ENCODE measurements around the gene FANCL. TPM values are rescaled to one million over a fixed set of nuclear protein-coding genes. Genes with fewer than 3 reads are reported as not detected.

The FANCL gene
- total and polyA plus RNA-seq, 3 donors from 2014 or later: 27.8 to 52.3 (median 36.6) TPM

DNA sequence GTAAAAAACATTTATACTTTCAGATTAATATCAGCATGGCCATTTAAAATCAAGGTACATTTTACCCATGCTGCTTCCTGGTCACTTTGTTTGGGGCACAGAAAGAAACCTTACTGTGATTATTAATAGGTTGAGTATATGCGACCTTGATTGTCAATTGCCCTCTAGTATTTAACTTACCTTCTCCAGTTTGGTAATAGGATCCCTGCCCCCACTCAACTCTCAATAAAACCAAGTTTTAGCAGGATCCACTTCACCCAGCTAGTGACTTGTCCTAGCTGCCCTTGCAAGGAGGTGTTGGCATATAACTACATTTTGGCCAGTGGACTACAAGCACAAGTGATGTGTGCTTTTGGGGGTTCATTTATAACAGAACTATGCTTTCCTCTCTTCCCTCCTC is 34.3 kb downstream of the FANCL start:
- no peaks in the 10 kb centered on the region for H3K27me3 ChIP-seq
- no peak overlapping the region for H3K27ac ChIP-seq
- H3K4me1 ChIP-seq: no peaks in the 10 kb centered on the region
- no peak for DNase-seq
- intact Hi-C loops (cut with DNase I; ENCODE audit: low total_unique reads): no loop called here
- no peaks in the 10 kb centered on the region for H3K9me3 ChIP-seq
- H3K4me3 ChIP-seq: no peak overlapping the region
- no peak for TF ChIP-seq POLR2A (IDR thresholded peaks at IDR 0.05)
- TF ChIP-seq, protein P1, sequence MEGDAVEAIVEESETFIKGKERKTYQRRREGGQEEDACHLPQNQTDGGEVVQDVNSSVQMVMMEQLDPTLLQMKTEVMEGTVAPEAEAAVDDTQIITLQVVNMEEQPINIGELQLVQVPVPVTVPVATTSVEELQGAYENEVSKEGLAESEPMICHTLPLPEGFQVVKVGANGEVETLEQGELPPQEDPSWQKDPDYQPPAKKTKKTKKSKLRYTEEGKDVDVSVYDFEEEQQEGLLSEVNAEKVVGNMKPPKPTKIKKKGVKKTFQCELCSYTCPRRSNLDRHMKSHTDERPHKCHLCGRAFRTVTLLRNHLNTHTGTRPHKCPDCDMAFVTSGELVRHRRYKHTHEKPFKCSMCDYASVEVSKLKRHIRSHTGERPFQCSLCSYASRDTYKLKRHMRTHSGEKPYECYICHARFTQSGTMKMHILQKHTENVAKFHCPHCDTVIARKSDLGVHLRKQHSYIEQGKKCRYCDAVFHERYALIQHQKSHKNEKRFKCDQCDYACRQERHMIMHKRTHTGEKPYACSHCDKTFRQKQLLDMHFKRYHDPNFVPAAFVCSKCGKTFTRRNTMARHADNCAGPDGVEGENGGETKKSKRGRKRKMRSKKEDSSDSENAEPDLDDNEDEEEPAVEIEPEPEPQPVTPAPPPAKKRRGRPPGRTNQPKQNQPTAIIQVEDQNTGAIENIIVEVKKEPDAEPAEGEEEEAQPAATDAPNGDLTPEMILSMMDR (IDR thresholded peaks at IDR 0.05): no peak
- 95 to 96% methylated on average over 1 of the region's 1 CpG for WGBS, 2 donors
- H3K36me3 ChIP-seq (ENCODE audit: low read depth, missing control alignments): no peaks in the 10 kb centered on the region

DNA sequence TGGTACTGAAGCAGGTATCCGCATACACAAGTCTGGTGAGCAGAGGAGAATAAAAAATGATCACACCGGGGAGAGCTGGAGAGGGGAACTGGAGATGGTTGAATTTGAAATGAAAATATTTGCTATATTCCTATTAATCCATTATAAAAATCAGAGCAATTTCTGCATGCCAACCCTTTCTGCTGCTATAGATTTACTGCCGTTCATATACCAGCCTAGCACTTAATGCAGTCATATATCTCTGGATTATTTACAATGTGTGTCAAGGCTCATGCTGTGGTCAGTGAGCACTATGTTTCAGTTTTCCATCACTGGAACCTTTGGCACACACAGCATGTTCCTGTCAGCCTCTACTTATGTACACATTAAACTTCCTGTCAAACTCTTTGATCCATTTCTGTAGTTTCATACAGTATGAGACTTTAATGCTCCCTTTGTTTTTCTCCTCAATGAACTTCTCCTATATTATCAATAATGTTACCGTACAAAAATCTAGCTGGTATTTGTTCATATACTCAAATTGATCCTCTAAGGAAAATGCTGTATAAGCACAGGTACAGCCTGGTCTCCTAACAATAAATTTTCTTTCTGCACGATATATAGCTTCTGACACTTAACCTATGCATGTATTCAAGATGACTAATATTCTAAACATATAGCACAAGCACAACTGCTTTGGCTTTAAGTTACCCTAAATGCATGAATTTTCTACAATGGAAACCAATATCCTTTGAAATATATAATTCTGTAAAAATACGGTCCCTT is 36.7 kb downstream of the FANCL start:
- Histone ChIP-seq H3K4me1 (no peaks in the 10 kb centered on the region), H3K27ac (no peak overlapping the region), H3K36me3 (ENCODE audit: low read depth, missing control alignments) (no peaks in the 10 kb centered on the region), H3K27me3 (no peaks in the 10 kb centered on the region), H3K4me3 (no peak overlapping the region), H3K9me3 (no peaks in the 10 kb centered on the region)
- 90 to 96% methylated on average over 6 of the region's 6 CpGs for WGBS, 2 donors
- TF ChIP-seq POLR2A (IDR thresholded peaks at IDR 0.05): no peak
- TF ChIP-seq, protein P1 (IDR thresholded peaks at IDR 0.05): no peak
- no peak for DNase-seq
- intact Hi-C loops (cut with DNase I; ENCODE audit: low total_unique reads): no loop called here

DNA sequence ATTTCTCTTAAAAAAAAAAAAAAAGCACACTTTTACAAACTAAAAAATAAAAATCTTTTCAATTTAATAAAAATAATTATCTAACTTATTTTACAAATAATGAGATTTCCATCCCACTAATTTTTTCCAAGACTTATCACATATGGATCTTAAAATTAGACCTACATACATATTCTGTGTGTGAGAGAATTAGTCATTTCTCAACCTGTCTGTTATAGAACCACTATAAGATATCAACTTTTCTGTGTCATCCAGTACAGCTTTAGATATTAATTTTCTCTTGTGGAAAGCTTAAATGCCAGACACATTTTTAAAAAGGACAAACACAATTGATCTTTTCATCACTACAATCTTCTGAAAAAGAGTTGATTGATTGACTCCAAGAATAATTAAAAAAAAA is 38.1 kb downstream of the FANCL start:
- H3K4me3 ChIP-seq: no peak overlapping the region
- no peaks in the 10 kb centered on the region for H3K36me3 ChIP-seq (ENCODE audit: low read depth, missing control alignments)
- intact Hi-C loops (cut with DNase I; ENCODE audit: low total_unique reads): no loop called here
- no peaks in the 10 kb centered on the region for H3K9me3 ChIP-seq
- no peaks in the 10 kb centered on the region for H3K27me3 ChIP-seq
- DNase-seq: no peak
- no peak overlapping the region for H3K27ac ChIP-seq
- no peaks in the 10 kb centered on the region for H3K4me1 ChIP-seq
- no peak for TF ChIP-seq POLR2A (IDR thresholded peaks at IDR 0.05)
- TF ChIP-seq, protein P1 (IDR thresholded peaks at IDR 0.05): no peak

DNA sequence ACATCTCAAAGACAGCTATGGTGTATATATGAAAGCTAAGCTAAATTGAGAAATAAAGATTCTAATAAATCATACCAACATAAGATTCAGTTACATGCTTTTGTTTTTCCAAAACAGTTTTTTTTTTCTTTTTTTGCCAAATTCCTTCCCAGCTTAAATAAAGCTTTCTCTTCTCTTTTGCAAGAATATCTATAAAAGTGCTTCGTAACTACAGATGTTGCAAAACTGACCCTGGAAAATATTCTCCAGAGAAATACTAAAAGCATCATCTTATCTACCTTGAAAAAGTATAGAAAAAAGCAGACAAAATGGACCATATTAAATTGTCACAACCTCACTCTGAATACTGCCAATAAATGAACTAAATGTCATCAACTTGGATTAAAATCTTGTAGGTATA is 38.7 kb downstream of the FANCL start:
- intact Hi-C loops (cut with DNase I; ENCODE audit: low total_unique reads): no loop called here
- H3K27me3 ChIP-seq: no peaks in the 10 kb centered on the region

More for the DNA sequence above, 38.7 kb downstream of the FANCL start:
- 82 to 83% methylated on average over 1 of the region's 1 CpG for WGBS, 2 donors
- no peak overlapping the region for H3K27ac ChIP-seq
- no peaks in the 10 kb centered on the region for H3K36me3 ChIP-seq (ENCODE audit: low read depth, missing control alignments)
- H3K9me3 ChIP-seq: no peaks in the 10 kb centered on the region
- no peak overlapping the region for H3K4me3 ChIP-seq
- no peak for DNase-seq
- no peaks in the 10 kb centered on the region for H3K4me1 ChIP-seq
- TF ChIP-seq, protein P1 (IDR thresholded peaks at IDR 0.05): no peak
- no peak for TF ChIP-seq POLR2A (IDR thresholded peaks at IDR 0.05)

Data from testis (tissue), 3 donors.